Measurements from ENCODE around the gene HIKESHI. TPM values are rescaled to one million over a fixed set of nuclear protein-coding genes. Genes with fewer than 3 reads are reported as not detected.
A peak's percentile ranks its signal among the peaks of the same experiment; 100 is the strongest.
"Not testable (repeated sequence)": the region's sequence is repeated elsewhere in the genome, so short reads cannot be mapped to it uniquely, and the experiment has no call there.

Gene HIKESHI
- total and polyA plus RNA-seq, 5 experiments from 2014 or later, result 33.5 to 96.0 (median 86.4) TPM

DNA sequence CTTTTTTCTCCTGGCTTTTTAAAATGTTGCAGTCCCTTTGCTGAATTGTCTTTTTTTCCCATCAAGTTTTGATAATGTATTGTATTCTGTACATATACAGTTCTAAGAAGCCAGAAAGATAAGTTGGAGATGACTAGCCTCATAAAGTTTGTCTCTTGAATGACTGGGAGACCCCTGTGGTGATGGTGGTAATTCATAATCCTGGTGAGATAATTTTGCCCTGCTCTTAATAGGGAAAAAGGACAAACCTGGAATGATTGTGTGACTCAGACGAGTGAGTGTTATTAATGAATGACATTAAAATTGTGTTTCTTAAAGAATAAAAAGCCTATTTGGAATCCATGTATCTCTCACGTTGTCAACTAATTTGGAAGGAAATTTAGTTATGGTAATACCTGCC is 1.2 kb downstream of the HIKESHI start:
- POLR2A ChIA-PET, result interaction anchor here (1.4 to 3.2 kb wide), 2 partner anchors 59 to 235 kb away, joined by 5 to 16 read pairs; partner anchors contain the start of genes EED and PICALM
- peak overlapping the region; percentile 2 to 99 (median 97) for H3K27ac Mint-ChIP-seq
- H3K4me1 Mint-ChIP-seq, result peaks cover 9 to 39% (median 28%) of the 10 kb centered on the region in 4 donors
- H3K27me3 Mint-ChIP-seq, result peaks cover 0 to 2% (median 0%) of the 10 kb centered on the region in 5 donors
- no peak for DNase-seq
- H3K36me3 Mint-ChIP-seq, result peaks cover 0 to 8% (median 4%) of the 10 kb centered on the region in 3 donors
- ATAC-seq, result no peak
- H3K4me3 Mint-ChIP-seq, result peak overlapping the region; percentile 97 to 100 (median 99)
- no peaks in the 10 kb centered on the region for H3K9me3 Mint-ChIP-seq

DNA sequence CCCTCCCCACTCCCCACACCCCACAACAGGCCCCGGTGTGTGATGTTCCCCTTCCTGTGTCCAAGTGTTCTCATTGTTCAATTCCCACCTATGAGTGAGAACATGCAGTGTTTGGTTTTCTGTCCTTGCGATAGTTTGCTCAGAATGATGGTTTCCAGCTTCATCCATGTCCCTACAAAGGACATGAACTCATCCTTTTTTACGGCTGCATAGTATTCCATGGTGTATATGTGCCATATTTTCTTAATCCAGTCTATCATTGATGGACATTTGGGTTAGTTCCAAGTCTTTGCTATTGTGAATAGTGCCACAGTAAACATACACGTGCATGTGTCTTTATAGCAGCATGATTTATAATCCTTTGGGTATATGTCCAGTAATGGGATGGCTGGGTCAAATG is 6.7 kb downstream of the HIKESHI start:
- H3K4me3 Mint-ChIP-seq, DNase-seq, ATAC-seq, POLR2A ChIA-PET, H3K9me3 Mint-ChIP-seq, H3K27me3 Mint-ChIP-seq, H3K27ac Mint-ChIP-seq: not testable (repeated sequence)
- H3K4me1 Mint-ChIP-seq, result peaks cover 22 to 46% (median 38%) of the 10 kb centered on the region in 4 donors
- H3K36me3 Mint-ChIP-seq, result peaks cover 0 to 53% (median 39%) of the 10 kb centered on the region in 3 donors

DNA sequence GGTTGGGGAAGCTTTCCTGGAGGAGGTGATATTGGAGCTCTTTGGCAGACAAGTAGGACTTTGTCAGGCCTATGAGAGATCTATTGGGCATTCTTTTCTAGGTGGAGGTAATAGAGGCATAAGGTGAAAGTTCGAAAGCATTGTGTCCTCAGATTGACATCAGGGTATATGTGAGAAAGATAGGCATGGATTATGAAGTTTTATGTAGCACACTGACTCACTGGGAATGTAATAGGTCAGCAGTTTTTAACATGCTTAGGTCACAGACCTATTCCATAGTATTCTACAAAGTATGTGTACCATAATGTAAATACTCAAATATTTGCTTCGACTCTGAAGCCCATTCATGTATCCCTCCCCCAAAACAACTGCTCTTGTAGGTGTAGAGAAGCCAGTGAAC is 11.8 kb downstream of the HIKESHI start:
- no peak overlapping the region for H3K4me3 Mint-ChIP-seq
- DNase-seq (no peak), ATAC-seq (no peak)
- peak overlapping the region in 1 of 10 donors; percentile 13 for H3K27ac Mint-ChIP-seq
- H3K27me3 Mint-ChIP-seq, result no peaks in the 10 kb centered on the region
- no peaks in the 10 kb centered on the region for H3K9me3 Mint-ChIP-seq
- POLR2A ChIA-PET, result no interaction called here
- H3K4me1 Mint-ChIP-seq, result peaks cover 23 to 38% (median 30%) of the 10 kb centered on the region in 4 donors
- peaks cover 0 to 82% (median 60%) of the 10 kb centered on the region in 3 donors for H3K36me3 Mint-ChIP-seq

DNA sequence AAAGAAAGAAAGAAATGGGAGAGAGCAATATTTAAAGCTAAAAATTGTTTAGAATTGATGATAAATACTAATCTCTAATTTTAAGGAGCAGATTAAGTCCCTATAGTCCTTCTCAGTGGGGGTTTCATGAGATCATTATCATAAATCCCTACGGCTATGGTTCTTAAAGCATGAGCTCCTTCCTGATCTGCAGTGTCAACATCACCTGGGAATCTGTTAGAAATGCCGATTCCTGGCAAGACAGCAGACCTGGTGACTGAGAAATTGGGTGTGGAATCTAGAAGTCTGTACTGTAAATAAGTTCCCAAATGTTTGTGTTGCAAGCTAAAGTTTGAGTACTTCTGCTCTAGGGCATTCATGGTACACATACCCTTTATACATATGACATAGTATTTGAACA is 12.6 kb downstream of the HIKESHI start:
- POLR2A ChIA-PET, result no interaction called here

DNA sequence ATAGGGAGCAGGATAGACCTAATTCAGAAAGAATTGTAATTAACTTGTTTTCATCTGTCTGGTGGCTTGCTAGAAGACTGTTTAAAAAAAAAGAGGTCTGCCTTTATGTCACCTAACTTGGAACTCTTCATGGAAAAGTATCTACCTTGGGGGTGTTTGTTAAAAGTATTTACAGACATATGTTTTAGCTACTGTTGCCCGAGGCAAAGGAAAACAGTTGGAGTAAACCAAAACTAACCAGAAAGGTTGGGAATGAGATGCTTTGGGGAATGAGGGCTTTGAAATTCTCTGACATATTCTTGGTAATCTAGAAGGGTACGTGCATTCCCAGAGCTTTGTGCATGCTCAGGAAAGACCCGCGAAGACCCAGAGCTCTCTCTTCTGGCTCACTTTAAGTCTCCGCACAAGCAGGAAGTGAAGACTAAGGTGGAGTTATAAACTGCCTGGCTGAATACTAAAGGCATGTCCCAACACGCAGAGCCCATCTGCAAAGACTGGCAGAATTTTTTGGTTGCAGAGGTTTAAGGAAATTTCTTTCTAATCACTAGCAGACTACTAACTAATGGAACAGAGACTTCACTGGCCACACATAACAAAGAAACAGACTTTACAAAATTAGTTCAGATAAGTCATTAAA is 33.2 kb downstream of the HIKESHI start:
- POLR2A ChIA-PET, result no interaction called here
- Mint-ChIP-seq H3K36me3 (peaks cover 20 to 80% (median 63%) of the 10 kb centered on the region in 3 donors), H3K27ac (no peak overlapping the region), H3K4me1 (peaks cover 0 to 4% (median 1%) of the 10 kb centered on the region in 4 donors), H3K9me3 (peaks cover 0 to 8% (median 2%) of the 10 kb centered on the region in 9 donors), H3K4me3 (no peak overlapping the region), H3K27me3 (no peaks in the 10 kb centered on the region)
- DNase-seq, result no peak
- ATAC-seq, result no peak

More for the DNA sequence above, 12.6 kb downstream of the HIKESHI start:
- DNase-seq, result no peak
- no peak overlapping the region for H3K4me3 Mint-ChIP-seq
- no peaks in the 10 kb centered on the region for H3K9me3 Mint-ChIP-seq
- no peak overlapping the region for H3K27ac Mint-ChIP-seq
- H3K36me3 Mint-ChIP-seq, result peaks cover 0 to 80% (median 54%) of the 10 kb centered on the region in 3 donors
- H3K4me1 Mint-ChIP-seq, result peaks cover 23 to 32% (median 26%) of the 10 kb centered on the region in 4 donors
- no peak for ATAC-seq
- no peaks in the 10 kb centered on the region for H3K27me3 Mint-ChIP-seq

DNA sequence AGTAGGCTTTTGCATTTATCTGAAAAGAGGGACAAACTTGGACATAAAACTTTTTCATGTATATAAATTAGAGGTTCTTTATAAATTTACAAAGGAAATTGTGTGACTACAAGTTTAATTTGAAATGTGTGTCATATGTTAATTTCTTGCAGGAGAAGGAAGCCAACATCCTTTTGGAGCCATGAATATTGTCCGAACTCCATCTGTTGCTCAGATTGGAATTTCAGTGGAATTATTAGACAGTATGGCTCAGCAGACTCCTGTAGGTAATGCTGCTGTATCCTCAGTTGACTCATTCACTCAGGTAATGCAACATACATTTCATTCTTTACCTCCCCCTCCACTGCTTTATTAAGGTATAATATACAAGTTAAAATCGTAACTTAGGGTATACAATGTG is 35.2 kb downstream of the HIKESHI start:
- Mint-ChIP-seq H3K27ac (no peak overlapping the region), H3K9me3 (peaks cover 0 to 8% (median 2%) of the 10 kb centered on the region in 9 donors), H3K36me3 (peaks cover 20 to 83% (median 66%) of the 10 kb centered on the region in 3 donors), H3K4me1 (peaks cover 3 to 15% (median 6%) of the 10 kb centered on the region in 4 donors), H3K4me3 (no peak overlapping the region), H3K27me3 (no peaks in the 10 kb centered on the region)
- DNase-seq, result no peak
- no peak for ATAC-seq
- POLR2A ChIA-PET, result no interaction called here

DNA sequence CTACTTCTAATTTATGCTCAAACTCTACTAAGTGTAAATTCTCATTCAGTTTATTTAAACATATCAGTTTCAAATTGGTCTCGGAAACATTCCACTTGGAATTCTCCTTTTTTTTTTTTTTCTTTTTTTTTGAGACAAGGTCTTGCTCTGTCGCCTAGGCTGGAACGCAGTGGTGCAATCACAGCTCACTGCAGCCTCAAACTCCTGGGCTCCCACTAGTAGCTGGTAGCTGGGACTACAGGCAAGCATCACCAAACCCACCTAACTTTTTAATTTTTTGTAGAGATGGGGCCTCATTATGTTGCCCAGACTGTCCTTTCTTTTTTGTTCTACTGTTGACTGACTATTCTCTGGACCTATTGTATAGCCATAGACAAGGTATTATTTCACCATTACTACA is 39.3 kb downstream of the HIKESHI start:
- Mint-ChIP-seq H3K27me3 (no peaks in the 10 kb centered on the region), H3K4me3 (no peak overlapping the region), H3K27ac (peak overlapping the region in 1 of 10 donors; percentile 15), H3K4me1 (peaks cover 7 to 29% (median 20%) of the 10 kb centered on the region in 4 donors), H3K9me3 (peaks cover 0 to 7% (median 0%) of the 10 kb centered on the region in 9 donors), H3K36me3 (peaks cover 8 to 70% (median 40%) of the 10 kb centered on the region in 3 donors)
- ATAC-seq (no peak), DNase-seq (no peak)
- POLR2A ChIA-PET, result interaction anchor here (0.7 kb wide), 1 partner anchor 111 kb away, joined by 3 read pairs; no protein-coding TSS in a partner anchor

DNA sequence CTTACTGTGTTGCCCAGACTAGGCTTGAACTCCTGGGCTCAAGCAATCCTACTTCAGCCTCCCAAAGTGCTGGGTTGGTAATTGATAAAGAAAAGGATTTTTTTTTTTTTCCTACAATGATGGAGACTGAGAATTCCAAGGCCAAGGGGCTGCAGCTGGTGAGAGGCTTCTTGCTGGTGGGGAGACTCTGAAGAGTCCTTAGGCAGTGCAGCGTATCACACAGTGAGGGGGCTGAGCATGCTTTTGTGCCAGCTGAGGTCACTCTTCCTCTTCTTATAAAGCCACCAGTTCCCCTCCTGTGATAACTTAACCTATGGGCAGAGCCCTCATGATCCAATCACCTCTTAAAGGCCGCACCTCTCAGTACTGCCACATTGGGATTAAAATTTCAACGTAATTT is 44.5 kb downstream of the HIKESHI start:
- Mint-ChIP-seq H3K36me3 (peaks cover 0 to 36% (median 8%) of the 10 kb centered on the region in 3 donors), H3K27me3 (no peaks in the 10 kb centered on the region), H3K4me3 (no peak overlapping the region), H3K27ac (peak overlapping the region in 2 of 10 donors; percentile 22 to 35), H3K9me3 (no peaks in the 10 kb centered on the region), H3K4me1 (peaks cover 4 to 19% (median 15%) of the 10 kb centered on the region in 4 donors)
- DNase-seq (no peak), ATAC-seq (no peak)
- POLR2A ChIA-PET, result no interaction called here

DNA sequence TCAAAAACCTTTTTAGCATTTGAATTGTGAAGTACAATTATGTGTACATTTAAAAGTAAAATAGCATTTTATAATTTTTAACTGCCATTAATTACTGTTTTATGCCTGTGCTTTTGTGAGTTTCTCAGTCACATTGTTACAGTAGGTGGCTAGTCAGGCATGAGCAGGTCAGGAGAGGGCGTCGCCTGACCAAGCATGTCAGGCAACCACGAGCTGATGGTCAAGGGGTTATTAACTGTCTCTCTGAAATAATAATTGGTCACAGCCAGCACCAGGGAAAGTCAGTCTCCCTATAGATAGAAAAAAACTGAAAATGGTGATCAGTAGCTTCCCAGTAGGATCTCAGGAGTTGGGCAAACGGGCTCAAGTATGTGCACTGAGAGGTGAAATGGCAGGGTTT is 53.2 kb downstream of the HIKESHI start:
- H3K27ac Mint-ChIP-seq, result no peak overlapping the region
- no peaks in the 10 kb centered on the region for H3K9me3 Mint-ChIP-seq
- peaks cover 0 to 2% (median 0%) of the 10 kb centered on the region in 3 donors for H3K36me3 Mint-ChIP-seq
- no peak overlapping the region for H3K4me3 Mint-ChIP-seq
- ATAC-seq (no peak), DNase-seq (no peak)
- no peaks in the 10 kb centered on the region for H3K4me1 Mint-ChIP-seq
- POLR2A ChIA-PET, result no interaction called here
- peaks cover 0 to 3% (median 0%) of the 10 kb centered on the region in 5 donors for H3K27me3 Mint-ChIP-seq

DNA sequence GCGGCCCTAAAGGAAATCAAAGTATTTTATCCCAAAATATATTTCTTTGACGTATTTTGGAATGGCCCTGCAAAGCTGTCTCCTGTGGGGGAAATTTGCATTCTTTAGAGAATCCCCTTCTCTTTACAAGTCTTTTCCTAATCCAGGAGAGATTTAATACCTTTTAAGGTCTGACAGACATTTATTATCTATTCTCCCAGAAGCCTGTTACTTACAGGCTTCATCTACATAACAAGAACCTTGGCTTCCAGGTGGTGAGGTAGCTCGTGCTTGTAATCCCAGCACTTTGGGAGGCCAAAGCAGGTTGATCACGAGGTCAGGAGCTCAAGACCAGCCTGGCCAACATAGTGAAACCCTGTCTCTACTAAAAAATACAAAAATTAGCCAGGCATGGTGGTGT is 55.4 kb downstream of the HIKESHI start:
- H3K27ac Mint-ChIP-seq, ATAC-seq, POLR2A ChIA-PET, DNase-seq, H3K4me1 Mint-ChIP-seq, H3K9me3 Mint-ChIP-seq, H3K4me3 Mint-ChIP-seq, H3K27me3 Mint-ChIP-seq, H3K36me3 Mint-ChIP-seq: not testable (repeated sequence)

DNA sequence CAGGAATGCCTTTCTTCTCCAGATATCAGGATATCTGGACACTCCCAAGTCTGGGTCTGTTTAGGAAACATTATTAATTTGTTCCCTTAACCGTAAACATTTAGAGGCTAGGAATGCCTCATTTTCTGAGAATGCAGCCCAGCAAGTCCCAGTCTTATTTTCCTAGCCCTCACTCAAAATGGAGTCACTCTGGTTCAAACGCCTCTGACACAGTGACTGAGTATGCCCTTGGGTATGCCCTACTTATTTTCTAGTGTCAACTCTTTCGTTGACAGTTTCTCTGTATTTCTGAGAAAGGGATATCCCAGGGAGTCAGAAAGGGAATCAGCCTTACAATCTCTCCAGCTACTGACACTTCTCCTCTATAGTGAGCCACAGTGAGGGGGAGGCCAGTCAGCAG is 56.7 kb downstream of the HIKESHI start:
- peaks cover 0 to 7% (median 0%) of the 10 kb centered on the region in 5 donors for H3K27me3 Mint-ChIP-seq
- peaks cover 0 to 10% (median 4%) of the 10 kb centered on the region in 9 donors for H3K9me3 Mint-ChIP-seq
- peaks cover 0 to 15% (median 5%) of the 10 kb centered on the region in 3 donors for H3K36me3 Mint-ChIP-seq
- ATAC-seq (no peak), DNase-seq (no peak)
- no peak overlapping the region for H3K27ac Mint-ChIP-seq
- H3K4me1 Mint-ChIP-seq, result no peaks in the 10 kb centered on the region
- no peak overlapping the region for H3K4me3 Mint-ChIP-seq
- POLR2A ChIA-PET, result no interaction called here

DNA sequence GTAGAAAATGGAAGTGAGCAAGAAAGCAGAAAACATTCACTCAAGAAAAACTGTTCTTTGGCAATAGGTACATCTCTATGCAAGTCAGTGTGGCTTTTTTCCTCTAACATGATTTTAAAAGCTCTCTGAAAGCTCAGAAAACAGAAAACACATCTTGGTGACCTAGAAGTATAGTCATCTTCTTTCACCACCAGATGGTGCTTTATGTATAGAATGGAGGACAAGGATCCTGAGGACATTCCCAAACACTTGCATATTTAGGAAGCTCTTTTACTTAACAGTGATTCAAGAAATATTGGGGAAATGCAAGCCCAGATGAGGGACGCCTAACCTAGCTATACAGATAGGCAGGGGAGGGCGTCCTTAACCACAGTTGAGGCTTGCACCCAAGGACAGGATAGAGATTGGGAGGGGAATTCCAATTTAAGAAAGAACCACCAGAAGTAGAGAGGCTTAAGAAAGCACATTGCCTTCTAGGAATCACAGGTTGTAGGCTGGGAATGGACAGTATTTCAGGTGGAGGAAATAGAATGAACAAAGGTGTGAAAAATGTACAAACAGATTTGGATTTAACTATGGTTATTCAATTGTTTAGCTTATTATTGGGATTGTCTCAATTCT is 58.8 kb downstream of the HIKESHI start:
- no peak overlapping the region for H3K27ac Mint-ChIP-seq
- DNase-seq (no peak), ATAC-seq (no peak)
- H3K4me3 Mint-ChIP-seq, result no peak overlapping the region
- peaks cover 0 to 11% (median 4%) of the 10 kb centered on the region in 9 donors for H3K9me3 Mint-ChIP-seq
- POLR2A ChIA-PET, result interaction anchor here (0.7 kb wide), 1 partner anchor 500 kb away, joined by 5 read pairs; no protein-coding TSS in a partner anchor
- peaks cover 0 to 20% (median 10%) of the 10 kb centered on the region in 3 donors for H3K36me3 Mint-ChIP-seq
- peaks cover 0 to 7% (median 0%) of the 10 kb centered on the region in 5 donors for H3K27me3 Mint-ChIP-seq
- no peaks in the 10 kb centered on the region for H3K4me1 Mint-ChIP-seq

DNA sequence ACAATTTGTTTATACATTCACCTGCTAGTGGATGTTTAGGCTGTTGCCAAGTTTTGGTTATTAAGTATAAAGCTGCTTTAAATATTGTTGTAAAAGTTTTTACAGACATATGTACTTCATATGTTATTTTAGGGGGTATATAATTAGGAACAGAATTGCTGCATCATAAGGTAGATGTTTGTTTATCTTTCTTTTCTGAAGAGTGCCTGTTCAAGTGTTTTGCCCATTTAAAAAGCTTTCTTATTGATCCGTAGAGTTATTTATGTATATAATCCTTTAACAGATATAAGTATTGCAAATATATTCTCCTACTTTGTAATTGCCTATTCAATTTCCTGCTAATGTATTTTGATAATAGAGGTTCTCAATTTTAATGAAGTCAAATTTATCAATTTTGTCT is 61.4 kb downstream of the HIKESHI start:
- DNase-seq (no peak), ATAC-seq (no peak)
- H3K4me3 Mint-ChIP-seq, result no peak overlapping the region
- H3K36me3 Mint-ChIP-seq, result peaks cover 0 to 20% (median 10%) of the 10 kb centered on the region in 3 donors
- POLR2A ChIA-PET, result no interaction called here
- peaks cover 0 to 7% (median 0%) of the 10 kb centered on the region in 5 donors for H3K27me3 Mint-ChIP-seq
- no peaks in the 10 kb centered on the region for H3K4me1 Mint-ChIP-seq
- no peak overlapping the region for H3K27ac Mint-ChIP-seq
- peaks cover 0 to 11% (median 5%) of the 10 kb centered on the region in 9 donors for H3K9me3 Mint-ChIP-seq
